DMS153 treated with DMSO at 0.1 percent for 48 hours (cell line): ENCODE measurements around the gene TEX11.
"Not testable (repeated sequence)": the region's sequence is repeated elsewhere in the genome, so short reads cannot be mapped to it uniquely, and the experiment has no call there.

ENCODE experiments used
- DNase-seq: peaks from one replicate; lab custom pipeline; 2025; ENCODE audit not compliant: unreplicated experiment; lab: John Stamatoyannopoulos, UW

TEX11 gene

DNA sequence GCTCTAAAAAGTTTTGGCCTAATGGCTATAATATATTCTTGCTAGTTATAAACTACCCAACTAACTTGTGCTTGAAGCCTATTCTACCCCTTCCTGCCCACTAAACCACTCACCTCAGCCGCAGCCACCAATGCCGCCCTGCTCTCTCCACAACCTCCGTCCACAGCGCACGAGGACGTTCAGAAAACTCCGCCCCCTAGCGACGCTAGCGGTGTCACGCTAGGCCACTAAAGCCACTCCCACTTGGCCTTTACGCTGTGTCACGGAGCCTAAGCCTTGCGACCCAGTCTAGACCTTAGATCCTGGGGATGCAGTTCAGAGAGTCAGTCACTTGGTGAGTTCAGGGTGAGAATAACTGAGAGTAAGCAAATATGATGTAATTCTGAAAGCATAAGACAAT lies at the start of gene TEX11:
TEX11 (minus strand) TSS at position 171 of the 400 bp plus-strand sequence. CDS start 922 bp downstream, outside the sequence.
- DNase-seq = no peak

DNA sequence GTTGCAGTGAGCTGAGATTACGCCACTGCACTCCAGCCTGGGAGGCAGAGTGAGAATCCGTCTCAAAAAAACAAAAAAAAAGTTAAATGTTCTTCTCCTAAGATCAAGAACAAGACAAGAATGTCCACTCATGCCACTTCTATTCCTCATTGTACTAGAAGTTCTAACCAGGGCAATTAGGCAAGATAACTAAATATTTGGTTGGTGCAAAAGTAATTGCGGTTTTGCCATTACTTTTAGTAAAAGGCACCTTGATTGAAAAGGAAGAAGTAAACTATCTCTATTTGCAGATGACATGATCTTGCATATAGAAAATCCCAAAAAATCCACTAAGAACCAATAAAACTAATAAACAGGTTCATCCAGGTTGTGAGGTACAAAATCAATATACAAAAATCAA lies 46.4 kb upstream of the TEX11 start:
- no peak for DNase-seq

DNA sequence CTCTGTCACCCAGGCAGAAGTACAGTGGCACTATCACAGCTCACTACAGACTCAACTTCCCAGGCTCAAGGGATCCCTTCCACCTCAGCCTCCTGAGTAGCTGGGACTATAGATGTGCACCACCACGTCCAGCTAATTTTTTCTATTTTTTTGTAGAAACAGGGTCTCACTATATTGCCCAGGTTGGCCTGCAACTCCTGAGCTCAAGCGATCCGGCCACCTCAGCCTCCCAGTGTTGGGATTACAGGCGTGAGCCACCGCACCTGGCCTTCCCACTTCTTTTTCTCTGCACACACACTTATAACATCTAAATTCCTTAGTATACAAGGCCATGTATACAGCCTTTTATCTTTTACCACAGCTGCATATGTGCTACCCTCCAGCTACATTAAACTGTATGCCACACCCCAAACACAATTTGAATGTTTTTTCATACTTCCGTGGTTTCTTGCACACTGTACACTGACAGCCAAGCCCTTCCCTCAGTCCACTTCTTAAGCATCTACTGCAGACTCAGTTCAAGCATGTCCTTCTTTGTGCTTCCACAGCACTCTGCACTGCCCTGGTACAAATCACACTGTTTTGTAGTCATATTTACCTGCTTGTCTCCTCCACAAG lies 15.9 kb upstream of the TEX11 start:
- no peak for DNase-seq

DNA sequence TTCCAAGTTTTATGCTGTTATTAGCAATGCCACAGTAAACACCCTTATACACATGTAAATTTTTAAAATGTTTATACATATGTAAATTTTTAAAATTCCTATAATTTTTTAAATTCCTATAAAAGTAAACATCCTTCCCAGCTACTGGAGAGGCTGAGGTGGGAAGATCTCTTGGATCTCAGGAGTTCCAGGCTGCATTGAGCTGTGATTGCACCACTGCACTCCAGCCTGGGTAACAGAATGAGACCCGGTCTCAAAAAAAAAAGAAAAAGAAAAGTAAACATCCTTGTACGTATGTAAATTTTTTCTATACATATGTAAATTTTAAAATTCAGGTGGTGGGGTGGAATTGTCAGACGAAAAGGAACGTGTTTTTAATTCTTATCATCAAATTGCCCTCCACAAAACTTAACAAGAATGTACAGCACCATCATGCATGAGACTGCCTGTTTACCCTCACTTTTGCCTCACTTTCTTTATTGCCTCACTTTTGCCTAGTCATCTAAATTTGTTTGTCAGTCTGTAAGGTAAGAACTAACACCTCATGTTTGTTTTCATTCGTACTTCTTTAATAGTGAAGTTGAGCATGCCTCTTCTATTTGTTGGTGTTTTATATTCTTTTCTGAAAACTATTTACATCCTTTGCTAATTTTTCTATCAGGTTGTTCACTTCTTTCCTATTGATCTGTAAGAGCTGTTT lies 14.4 kb upstream of the TEX11 start:
- DNase-seq = no peak

DNA sequence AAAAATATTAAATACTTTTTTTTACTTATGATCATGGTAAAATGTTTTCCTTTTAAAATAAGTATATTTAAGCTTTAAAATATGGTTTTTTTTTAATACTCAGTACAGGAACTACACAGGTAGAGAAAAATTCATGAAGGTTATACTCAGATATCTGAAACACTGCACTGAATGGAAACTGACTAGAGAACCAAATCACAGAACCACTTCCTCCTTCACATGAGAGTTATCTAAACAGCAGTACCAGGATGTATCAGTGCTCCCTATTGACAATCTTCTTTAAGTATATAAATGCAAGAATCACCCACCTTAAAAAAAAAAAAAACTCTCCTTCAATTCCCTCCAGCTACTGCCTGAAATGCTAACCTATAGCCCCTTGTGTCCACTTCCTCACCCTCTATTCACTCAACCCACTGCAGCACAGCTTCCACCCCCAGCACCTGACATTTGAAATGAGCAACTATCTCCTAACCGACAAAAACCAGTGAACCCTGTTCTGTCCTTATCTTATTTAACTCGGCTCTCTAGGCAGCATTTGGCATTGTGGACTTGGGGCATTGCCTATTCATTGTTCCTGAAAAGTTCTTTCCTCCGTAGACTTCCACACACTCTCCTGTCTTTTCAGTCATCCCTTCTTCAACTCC lies 13.3 kb upstream of the TEX11 start:
- DNase-seq = no peak

DNA sequence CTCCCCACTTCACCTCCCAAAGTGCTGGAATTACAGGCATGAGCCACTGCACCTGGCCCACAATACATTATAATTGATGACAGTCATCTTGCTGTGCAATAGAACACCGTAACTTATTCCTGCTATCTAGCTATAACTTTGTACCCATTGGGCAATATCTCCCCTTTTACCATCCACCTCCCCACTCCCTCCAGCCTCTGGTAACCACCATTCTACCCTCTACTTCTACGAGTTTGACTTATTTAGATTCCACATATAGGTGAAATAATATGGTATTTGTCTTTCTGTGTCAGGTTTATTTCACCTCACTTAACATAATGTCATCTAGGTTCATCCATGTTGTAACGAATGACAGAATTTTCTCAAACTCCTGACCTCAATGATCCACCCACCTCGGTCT lies 8.2 kb upstream of the TEX11 start:
- DNase-seq = no peak

DNA sequence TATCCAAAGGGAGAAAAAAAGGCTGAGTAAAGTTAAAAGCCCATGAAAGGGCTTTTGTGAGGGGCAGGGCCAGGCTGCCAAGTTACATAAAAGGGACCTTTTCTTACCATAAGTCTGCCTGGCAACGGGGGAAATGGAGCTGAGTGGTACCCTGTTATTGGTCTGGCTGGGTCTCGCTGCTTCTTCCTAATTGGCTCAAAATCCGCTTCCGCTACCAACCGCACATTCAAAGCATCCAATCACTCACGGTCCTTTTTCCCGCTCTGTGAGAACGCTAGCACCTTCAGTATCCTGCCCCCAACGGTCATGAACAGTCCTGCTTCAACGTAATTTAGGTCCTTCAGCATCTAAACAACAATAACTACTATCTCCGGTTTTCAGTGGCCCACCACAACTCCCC lies 611 bp downstream of the TEX11 start:
- no peak for DNase-seq

DNA sequence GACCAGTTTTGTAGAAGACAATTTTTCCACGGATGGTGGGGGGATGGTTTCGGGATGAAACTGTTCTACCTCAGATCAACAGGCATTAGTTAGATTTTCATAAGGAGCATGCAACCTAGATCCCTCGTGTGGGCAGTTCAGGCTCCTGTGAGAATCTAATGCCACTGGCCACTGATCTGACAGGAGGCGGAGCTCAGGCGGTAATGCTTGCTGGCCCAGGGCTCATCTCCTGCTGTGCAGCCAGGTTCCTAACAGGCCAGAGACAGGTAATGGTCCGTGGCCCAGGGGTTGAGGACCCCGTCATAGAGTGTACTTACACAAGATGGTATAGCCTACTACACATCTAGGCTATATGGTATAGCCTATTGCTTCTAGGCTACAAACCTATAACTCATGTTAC lies 7.0 kb downstream of the TEX11 start:
- DNase-seq = no peak

DNA sequence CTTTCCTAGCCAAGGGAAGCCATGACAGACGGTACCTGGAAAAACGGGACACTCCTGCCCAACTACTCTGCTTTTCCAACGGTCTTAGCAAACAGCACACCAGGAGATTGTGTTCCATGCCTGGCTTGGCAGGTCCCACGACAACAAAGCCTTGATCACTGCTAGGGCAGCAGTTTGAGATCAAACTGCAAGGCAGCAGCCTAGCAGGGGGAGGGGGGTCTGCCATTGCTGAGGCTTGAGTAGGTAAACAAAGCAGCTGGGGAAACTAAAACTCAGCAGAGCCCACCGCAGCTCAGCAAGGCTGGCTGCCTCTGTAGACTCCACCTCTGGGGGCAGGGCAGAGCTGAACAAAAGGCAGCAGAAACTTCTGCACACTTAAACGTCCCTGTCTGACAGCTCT lies 18.1 kb downstream of the TEX11 start:
- DNase-seq = not testable (repeated sequence)

DNA sequence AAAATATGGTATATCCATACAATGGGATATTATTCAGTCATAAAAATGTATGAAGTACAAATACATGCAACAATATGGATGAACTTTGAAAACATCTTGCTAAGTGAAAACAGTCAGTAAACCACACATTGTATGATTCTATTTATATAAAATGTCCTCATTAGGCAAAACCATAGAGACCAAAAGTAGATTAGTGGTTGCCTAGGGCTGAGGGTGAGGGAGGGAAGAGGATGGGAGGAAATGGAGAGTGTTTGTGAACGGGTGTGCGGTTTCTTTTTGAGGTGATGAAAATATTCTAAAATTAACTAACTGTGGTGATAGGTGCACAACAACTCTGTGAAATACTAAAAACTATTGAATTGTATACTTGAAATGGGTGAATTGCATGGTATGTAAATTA lies 29.6 kb downstream of the TEX11 start:
- DNase-seq = no peak

DNA sequence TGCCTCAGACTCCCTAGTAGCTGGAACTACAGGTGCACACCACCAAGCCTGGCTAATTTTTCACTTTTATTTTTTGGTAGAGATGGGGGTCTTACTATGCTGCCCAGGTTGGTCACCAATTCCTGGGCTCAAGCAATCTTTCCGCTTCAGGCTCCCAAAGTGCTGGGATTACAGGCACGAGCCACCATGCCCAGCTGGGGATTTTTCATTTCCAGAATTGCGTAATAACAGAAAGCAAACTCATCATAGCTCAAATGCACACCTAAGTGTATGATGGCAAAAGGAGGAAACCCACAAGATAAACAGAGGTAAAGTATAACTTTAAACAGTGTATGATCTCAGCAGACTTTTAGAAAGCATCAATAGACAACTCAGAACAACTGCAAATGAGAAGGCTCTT lies 56.2 kb downstream of the TEX11 start:
- DNase-seq = no peak

DNA sequence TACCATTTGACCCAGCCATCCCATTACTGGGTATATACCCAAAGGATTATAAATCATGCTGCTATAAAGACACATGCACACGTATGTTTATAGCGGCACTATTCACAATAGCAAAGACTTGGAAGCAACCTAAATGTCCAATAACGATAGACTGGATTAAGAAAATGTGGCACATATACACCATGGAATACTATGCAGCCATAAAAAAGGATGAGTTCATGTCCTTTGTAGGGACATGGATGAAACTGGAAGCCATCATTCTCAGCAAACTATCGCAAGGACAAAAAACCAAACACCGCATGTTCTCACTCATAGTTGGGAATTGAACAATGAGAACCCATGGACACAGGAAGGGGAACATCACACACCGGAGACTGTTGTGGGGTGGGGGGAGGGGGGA lies 64.4 kb downstream of the TEX11 start:
- not testable (repeated sequence) for DNase-seq

DNA sequence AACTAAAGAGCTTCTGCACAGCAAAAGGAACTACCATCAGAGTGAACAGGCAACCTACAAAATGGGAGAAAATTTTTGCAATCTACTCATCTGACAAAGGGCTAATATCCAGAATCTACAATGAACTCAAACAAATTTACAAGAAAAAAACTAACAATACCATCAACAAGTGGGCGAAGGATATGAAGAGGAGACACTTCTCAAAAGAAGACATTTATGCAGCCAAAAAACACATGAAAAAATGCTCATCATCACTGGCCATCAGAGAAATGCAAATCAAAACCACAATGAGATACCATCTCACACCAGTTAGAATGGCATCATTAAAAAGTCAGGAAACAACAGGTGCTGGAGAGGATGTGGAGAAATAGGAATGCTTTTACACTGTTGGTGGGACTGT lies 64.9 kb downstream of the TEX11 start:
- not testable (repeated sequence) for DNase-seq

DNA sequence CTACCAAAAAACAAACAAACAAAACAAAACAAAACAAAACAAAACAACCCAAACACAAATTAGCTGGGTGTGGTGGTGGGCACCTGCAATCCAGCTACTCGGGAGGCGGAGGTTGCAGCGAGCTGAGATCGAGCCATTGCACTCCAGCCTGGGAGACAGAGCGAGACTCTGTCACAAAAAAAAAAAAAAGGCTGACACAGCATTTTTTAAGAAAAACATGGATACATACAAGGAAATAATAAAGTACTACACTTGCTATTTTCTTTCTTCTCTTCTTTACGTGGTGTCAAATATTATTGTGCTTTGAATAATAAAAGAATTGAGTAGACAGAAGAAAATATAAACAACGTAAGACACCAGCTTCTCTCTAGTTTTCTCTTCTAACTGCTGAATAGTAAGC lies 73.9 kb downstream of the TEX11 start:
- DNase-seq = no peak

DNA sequence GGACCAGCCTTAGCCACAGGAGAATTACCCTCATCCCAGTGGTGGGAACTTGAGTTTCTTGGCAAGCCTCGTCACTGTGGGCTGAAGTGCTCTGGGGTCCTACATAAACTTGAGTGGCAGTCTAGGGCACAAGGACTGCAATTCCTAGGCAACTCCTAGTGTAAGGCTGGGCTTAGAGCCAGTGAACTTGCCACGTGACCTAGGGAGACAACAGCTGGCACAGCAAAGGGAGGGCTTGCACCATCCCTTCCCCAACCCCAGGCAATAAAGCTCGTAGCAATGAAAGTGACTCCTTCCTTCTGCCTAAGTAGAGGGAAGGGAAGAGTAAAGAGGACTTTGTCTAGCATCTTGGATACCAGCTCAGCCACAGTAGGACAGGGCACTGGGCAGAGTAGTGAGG lies 81.8 kb downstream of the TEX11 start:
- DNase-seq = no peak

DNA sequence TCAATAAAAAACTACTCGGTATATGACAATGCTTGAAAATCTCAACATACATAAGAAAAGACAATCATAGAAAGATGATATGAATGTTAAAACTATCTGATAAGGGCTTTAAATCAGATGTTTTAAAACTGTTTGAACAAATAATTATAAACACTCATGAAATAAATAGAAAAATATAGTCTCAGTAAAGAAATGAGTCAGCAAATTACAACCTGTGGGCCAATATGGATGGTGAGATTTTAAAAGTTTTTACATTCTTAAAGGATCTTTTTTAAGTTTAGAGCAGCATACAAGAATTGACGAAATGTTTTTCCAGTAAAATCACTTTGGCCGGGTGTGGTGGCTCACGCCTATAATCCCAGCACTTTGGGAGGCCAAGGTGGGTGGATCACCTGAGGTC lies 83.1 kb downstream of the TEX11 start:
- DNase-seq = no peak

DNA sequence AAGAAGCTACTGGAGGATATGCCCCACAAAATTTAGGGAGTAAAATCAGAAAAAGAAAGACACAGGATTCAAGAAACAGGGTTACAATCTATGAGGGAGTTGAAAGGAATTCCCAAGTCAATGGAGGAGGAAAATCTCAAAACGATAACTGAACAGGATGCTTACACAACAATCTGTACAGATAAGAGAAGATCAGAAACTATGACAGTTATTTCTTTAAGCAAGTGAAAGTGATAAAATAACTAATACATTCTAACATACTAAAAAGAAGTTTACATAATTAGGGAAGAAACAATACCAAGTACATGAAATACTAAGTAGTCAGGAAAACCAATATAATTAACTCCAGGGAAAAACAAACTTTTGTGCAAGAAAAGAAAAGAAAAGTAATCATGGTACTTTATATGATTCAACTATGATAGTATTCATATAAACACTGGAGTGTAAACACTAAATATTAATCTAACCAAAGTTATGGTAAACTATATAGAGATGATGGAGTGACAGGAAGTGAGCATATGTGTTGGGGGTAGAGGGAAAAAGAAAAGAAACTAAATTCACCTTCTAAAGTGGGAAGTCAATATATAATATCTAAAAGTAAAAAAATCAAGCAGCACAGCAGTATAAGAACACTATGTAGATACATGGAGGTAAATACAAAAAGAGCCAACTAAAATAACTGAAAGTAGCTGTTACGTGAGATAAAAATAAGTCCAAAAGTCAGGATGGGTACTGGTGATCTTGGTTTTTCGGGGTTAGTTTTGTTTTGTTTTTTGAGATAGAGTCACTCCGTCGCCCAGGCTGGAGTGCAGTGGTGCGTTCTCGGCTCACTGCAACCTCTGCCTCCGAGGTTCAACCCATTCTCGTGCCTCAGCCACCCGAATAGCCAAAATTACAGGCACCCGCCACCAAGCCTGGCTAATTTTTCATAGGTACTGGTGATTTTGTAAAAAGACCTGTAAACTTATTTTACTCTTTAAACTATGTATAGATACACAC lies 99.3 kb downstream of the TEX11 start:
- no peak for DNase-seq

DNA sequence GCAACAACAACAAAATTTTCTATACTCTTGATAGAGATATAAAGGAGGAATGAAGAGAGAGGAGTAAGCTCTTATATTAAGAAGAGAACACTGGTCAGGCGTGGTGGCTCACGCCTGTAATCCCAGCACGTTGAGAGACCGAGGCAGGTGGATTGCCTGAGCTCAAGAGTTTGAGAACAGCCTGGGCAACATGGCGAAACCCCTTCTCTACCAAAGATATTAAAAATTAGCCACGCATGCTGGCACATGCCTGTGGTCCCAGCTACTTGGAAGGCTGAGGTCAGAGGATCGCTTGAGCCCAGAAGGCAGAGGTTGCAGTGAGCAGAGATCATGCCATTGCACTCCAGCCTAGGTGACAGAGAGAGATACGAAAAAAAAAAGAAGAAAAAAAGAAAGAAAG lies 102.4 kb downstream of the TEX11 start:
- no peak for DNase-seq

DNA sequence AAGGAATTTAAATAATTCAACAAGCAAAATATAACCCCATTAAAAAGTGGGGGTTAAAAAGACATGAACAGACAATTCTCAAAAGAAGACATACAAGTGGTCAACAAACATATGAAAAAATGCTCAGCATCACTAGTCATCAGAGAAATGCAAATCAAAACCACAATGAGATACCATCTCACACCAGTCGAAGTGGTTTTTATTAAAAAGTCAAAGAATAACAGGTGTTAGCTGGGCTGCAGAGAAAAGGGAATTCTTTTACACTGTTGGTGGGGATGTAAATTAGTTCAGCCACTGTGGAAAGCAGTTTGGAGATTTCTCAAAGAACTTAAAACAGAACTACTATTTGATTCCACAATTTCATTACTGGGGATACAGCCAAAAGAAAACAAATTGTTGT lies 111.8 kb downstream of the TEX11 start:
- not testable (repeated sequence) for DNase-seq

DNA sequence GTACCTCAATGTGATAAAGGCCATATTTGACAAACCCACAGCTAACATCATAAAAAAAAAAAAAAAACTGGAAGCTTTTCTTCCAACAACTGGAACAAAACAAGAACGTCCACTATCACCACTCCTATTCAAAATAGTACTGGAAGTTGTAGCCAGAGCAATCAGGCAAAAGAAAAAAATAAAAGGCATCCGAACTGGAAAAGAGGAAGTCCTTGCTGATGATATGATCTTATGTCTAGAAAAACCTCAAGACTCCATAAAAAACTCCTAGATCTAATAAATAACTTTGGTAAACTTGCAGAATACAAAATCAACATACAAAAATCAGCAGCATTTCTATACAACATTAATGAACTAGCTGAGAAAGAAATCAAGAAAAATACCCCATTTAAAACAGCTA lies 134.3 kb downstream of the TEX11 start:
- no peak for DNase-seq

DNA sequence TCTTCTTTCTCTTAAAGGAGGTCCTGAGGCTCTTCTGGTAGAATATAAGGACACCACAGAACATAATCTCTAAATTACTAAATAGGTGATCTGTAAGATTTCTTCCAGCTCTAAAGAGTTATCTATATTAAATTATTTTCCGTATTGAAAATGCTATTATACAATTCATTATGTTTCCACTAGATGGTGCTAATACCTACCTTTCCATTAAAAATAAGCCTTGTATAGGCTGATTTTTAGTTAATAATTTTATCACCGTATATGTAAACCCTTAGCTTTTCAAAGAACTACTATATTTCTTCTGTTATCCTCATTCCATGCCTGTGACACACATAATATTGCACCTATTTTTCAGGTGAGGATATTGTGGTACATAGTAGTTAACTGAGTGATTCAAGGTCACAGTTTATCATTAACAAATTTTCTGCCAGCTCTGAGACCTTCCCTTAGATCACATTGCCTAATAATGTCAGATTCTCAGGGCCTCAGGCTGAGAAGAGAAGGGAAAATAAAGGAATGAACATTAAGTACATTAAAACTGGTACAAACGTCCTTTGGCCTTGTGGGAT lies 138.8 kb downstream of the TEX11 start:
- no peak for DNase-seq
